ENCODE measurements around the gene NTM. TPM values are rescaled to one million over a fixed set of nuclear protein-coding genes. Genes with fewer than 3 reads are reported as not detected.

Gene NTM
- total and polyA plus RNA-seq, 2 of the 8 experiments (the other 6 are each of a cell fraction or from before 2014, with no cell fraction given): 13.4 to 20.0 TPM

DNA sequence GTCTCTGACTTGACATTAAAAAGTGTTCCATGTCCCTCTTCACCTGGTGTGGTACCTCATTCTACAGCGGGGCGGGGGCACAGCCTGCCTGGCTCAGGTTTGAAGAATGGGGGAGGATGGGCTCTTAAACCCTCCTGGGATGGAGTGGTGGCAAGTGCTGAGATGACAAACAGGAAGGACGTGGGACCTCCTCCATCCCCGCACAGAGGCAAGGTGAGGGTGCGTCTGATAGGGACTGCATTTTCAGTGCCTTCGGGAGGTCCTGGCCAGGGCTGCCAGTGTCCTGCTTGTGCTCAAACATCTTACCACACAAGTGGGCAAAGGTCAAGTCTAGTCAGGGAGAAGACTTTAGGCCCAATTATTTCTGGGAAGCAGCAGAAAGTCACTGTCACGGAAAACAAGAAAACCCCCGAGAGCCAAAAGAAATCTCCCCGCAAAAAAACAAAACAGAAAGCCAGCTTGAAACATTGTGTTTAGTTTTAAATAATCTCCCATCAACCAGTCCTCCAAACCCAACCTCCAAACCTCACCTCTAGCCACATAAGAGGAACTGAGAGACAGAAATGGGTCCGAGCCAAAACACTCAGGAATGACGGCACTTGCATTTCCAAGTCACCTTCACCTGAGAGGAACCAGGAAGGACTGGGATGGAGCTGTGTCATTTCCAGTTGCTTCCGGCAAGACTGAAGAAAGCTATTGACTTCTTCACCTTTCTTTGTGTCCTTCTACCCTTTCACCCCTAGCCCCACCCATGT is 966.5 kb downstream of the NTM start:
- Histone ChIP-seq H3K79me1 (ENCODE audit: low read depth, low read length) (no peaks in the 10 kb centered on the region), H4K20me1 (replicated peaks in 1 of 2; ENCODE audit: control insufficient read depth in 1 of 2, insufficient read depth in 2 of 2, low read length in 2 of 2) (no peaks in the 10 kb centered on the region), H2BK12ac (ENCODE audit: low read depth, low read length) (no peak overlapping the region), H3K9me3 (ENCODE audit: insufficient read depth in 2 of 2, low read depth in 1 of 2, low read length in 1 of 2) (no peaks in the 10 kb centered on the region), H3K4me2 (ENCODE audit: insufficient read depth in 1 of 2, low read depth in 2 of 2, low read length in 2 of 2) (no peak overlapping the region), H4K8ac (ENCODE audit: extremely low read depth, insufficient read depth, low read length) (peak overlapping the region; percentile 29; the same call in 1 of the 2 replicates), H3K18ac (ENCODE audit: extremely low read depth, low read length) (no peak overlapping the region; the same call in 1 of the 2 replicates), H3K56ac (replicated peaks; ENCODE audit: insufficient read length, low read depth, low read length) (no peak overlapping the region), H2AFZ (ENCODE audit: low read length) (no peak overlapping the region), H2BK15ac (ENCODE audit: low read length) (no peak overlapping the region), H3K4ac (replicated peaks; ENCODE audit: insufficient read length, low read depth, low read length) (no peak overlapping the region), H3K36me3 (ENCODE audit: control insufficient read depth in 2 of 4, insufficient read depth in 4 of 4, low read length in 3 of 4) (no peaks in the 10 kb centered on the region), H2BK120ac (replicated peaks; ENCODE audit: low read depth, low read length) (no peak overlapping the region), H4K5ac (ENCODE audit: insufficient read length, low read depth, low read length) (no peak overlapping the region), H2BK5ac (ENCODE audit: low read depth, low read length) (no peak overlapping the region), H4K91ac (replicated peaks; ENCODE audit: insufficient read length, low read length) (no peak overlapping the region), H2AK5ac (ENCODE audit: low read depth, low read length) (no peak overlapping the region), H3K14ac (ENCODE audit: insufficient read length) (no peak overlapping the region), H3K27me3 (replicated peaks in 1 of 4; ENCODE audit: control insufficient read depth in 3 of 4, extremely low read depth in 1 of 4, insufficient read depth in 3 of 4, low read length in 3 of 4) (peaks cover 0 to 2% (median 0%) of the 10 kb centered on the region in 4 experiments; a peak in 2 of 7 replicates), H3K23ac (ENCODE audit: insufficient read length) (no peak overlapping the region), H3K9ac (replicated peaks in 1 of 4; ENCODE audit: extremely low read depth in 1 of 4, low read depth in 3 of 4, low read length in 3 of 4) (no peak overlapping the region), H3K4me3 (ENCODE audit: extremely low read depth in 1 of 4, insufficient read depth in 2 of 4, low read depth in 3 of 4, low read length in 4 of 4) (no peak overlapping the region), H3K4me1 (replicated peaks in 1 of 4; ENCODE audit: control insufficient read depth in 3 of 4, insufficient read depth in 4 of 4, low read length in 3 of 4) (peaks cover 0 to 4% (median 2%) of the 10 kb centered on the region in 4 experiments; a peak in 3 of 7 replicates), H3K27ac (ENCODE audit: low read depth, low read length) (no peak overlapping the region), H3K79me2 (ENCODE audit: control insufficient read depth in 1 of 2, insufficient read depth in 2 of 2, low read length in 2 of 2) (no peaks in the 10 kb centered on the region), H3K23me2 (ENCODE audit: low read depth, low read length) (no peaks in the 10 kb centered on the region), H2BK20ac (ENCODE audit: low read length) (no peak overlapping the region)
- POLR2A ChIA-PET (ENCODE audit: partially characterized antibody): no interaction called here
- 93% methylated on average over 10 of the region's 12 CpGs; no CpG with 5 or more reads in 1 of the 2 experiments for WGBS, 2 experiments (ENCODE audit: extremely low coverage in 1 of 2, insufficient coverage in 1 of 2, insufficient read length in 1 of 2, insufficient replicate concordance in 2 of 2, low coverage in 1 of 2, low lambda C conversion rate in 2 of 2, missing lambda C conversion rate in 1 of 2)
- no peak for FAIRE-seq
- DNase-seq (ENCODE audit: low read depth in 1 of 2, low spot score in 2 of 2): no peak
- CTCF ChIA-PET (ENCODE audit: partially characterized antibody): no interaction called here
- TF ChIP-seq TAF7 (optimal IDR thresholded peaks at IDR 0.05; ENCODE audit: borderline replicate concordance, low read depth, low read length) (no peak), SP2 (IDR thresholded peaks at IDR 0.05; ENCODE audit: low read length) (no peak), POLR2AphosphoS5 (IDR thresholded peaks at IDR 0.05; ENCODE audit: low read depth, low read length) (no peak), KDM5A (IDR thresholded peaks at IDR 0.05; ENCODE audit: low read length) (no peak)
